ENCODE results near the gene OR11A1. TPM values are rescaled to one million over a fixed set of nuclear protein-coding genes. Genes with fewer than 3 reads are reported as not detected.

The OR11A1 gene
- total RNA-seq, 1 experiment from 2014 or later, result not detected

- no peak overlapping the region for H2BK15ac ChIP-seq (ENCODE audit: low read depth, low read length)
- H2BK120ac ChIP-seq (ENCODE audit: low read depth, low read length, poor library complexity, severe bottlenecking), result no peak overlapping the region
- Mint-ChIP-seq H3K9me3 (no peaks in the 10 kb centered on the region; a peak in 2 of 5 replicates), H3K36me3 (ENCODE audit: insufficient read depth in 1 of 3, low read depth in 3 of 3) (no peaks in the 10 kb centered on the region), H3K27ac (no peak overlapping the region; a peak in 1 of 7 replicates), H3K4me1 (peaks cover 12 to 13% of the 10 kb centered on the region in 2 experiments), H3K4me3 (no peak overlapping the region), H3K27me3 (ENCODE audit: low read depth) (no peaks in the 10 kb centered on the region)
- H3K4me1 ChIP-seq (ENCODE audit: insufficient read depth, low read length), result peaks cover 3% of the 10 kb centered on the region; the same call in 1 of the 2 replicates
- H3K18ac ChIP-seq (ENCODE audit: insufficient read length, low read depth, low read length), result no peak overlapping the region
- no peaks in the 10 kb centered on the region for H3K79me1 ChIP-seq (ENCODE audit: insufficient read depth, low read depth, low read length, poor library complexity, severe bottlenecking)
- no peak overlapping the region for H3K4ac ChIP-seq (ENCODE audit: low read depth, low read length)
- DNase-seq, result no peak
- H2BK5ac ChIP-seq (ENCODE audit: insufficient read length, low read length), result no peak overlapping the region
- no peak overlapping the region for H4K8ac ChIP-seq (replicated peaks; ENCODE audit: insufficient read length, low read depth, low read length)
- H3K27ac ChIP-seq (ENCODE audit: insufficient read length, low read depth, low read length), result no peak overlapping the region
- no peak overlapping the region for H4K91ac ChIP-seq (ENCODE audit: insufficient read length, low read depth, low read length)
- H3K27me3 ChIP-seq (ENCODE audit: insufficient read depth, low read length), result no peaks in the 10 kb centered on the region
- H3K4me2 ChIP-seq (ENCODE audit: insufficient read depth, insufficient read length, low read length), result no peak overlapping the region
- H3K56ac ChIP-seq (ENCODE audit: insufficient read length, low read depth, low read length), result no peak overlapping the region
- H3K9ac ChIP-seq (ENCODE audit: extremely low read depth, insufficient read length, low read length), result no peak overlapping the region
- H3K23me2 ChIP-seq (ENCODE audit: insufficient read length, low read depth, low read length, poor library complexity, severe bottlenecking), result no peaks in the 10 kb centered on the region
- no peak overlapping the region for H3T11ph ChIP-seq (ENCODE audit: low read length)
- no peak overlapping the region for H2BK12ac ChIP-seq (ENCODE audit: insufficient read length, low read depth, low read length)
- H2AK5ac ChIP-seq (ENCODE audit: insufficient read length, low read length), result no peak overlapping the region
- no peak overlapping the region for H3K23ac ChIP-seq (ENCODE audit: insufficient read length, low read depth, low read length)
- no peaks in the 10 kb centered on the region for H4K20me1 ChIP-seq (ENCODE audit: control insufficient read depth, insufficient read depth, insufficient read length)
- no peak overlapping the region for H4K5ac ChIP-seq (ENCODE audit: insufficient read length, low read depth, low read length)
- no peak for TF ChIP-seq CTCF (conservative IDR thresholded peaks at IDR 0.05)
- H3K14ac ChIP-seq (ENCODE audit: insufficient read depth, low read length), result no peak overlapping the region
- H2AFZ ChIP-seq (ENCODE audit: low read length), result no peak overlapping the region
- H2BK20ac ChIP-seq (ENCODE audit: low read depth, low read length, poor library complexity, severe bottlenecking), result no peak overlapping the region
- no peaks in the 10 kb centered on the region for H3K9me3 ChIP-seq (ENCODE audit: control insufficient read depth, low read depth, low read length)
- no peaks in the 10 kb centered on the region for H3K79me2 ChIP-seq (ENCODE audit: insufficient read depth, low read length)
- no CpG with 5 or more reads among the region's 2 CpGs for WGBS (ENCODE audit: extremely low coverage, insufficient read length, low lambda C conversion rate)
These were observed 32.3 kb downstream of the OR11A1 start for GRCh38 chr6:29424575-29424974.
